SK-N-SH (cell line): Measurements from ENCODE around the gene GPSM3. TPM values are rescaled to one million over a fixed set of nuclear protein-coding genes. Genes with fewer than 3 reads are reported as not detected.

ENCODE experiments used
- CTCF ChIA-PET: fragments of 300-600, 350-600 bp; formaldehyde crosslinking; extraction: SDS; loops from one replicate; lab custom pipeline; 2021; lab: Yijun Ruan, JAX
- POLR2A ChIA-PET: fragments of 350-600 bp; sonication (Branson Sonifier 250); formaldehyde crosslinking; extraction: SDS; loops from one replicate; lab custom pipeline; 2020; ENCODE audit warnings: antibody characterized with exemption, inconsistent platforms; lab: Yijun Ruan, JAX
- DNase-seq: peaks from one replicate; pipeline ENCODE4 v3.0.0; 2012
- H2AFZ ChIP-seq: fragments of 200-600 bp; sonication (generic); 2 replicates; pipeline ENCODE4 v1.8.1; 2016; ENCODE audit warnings: antibody characterized with exemption, mild to moderate bottlenecking, low read depth
- H3F3A ChIP-seq: fragments of 200-600 bp; sonication (generic); replicated peaks from 2 replicates; pipeline ENCODE3; 2016; ENCODE audit warnings: antibody characterized with exemption, mild to moderate bottlenecking; ENCODE audit not compliant: insufficient read depth
- H3K27ac ChIP-seq, 2 experiments: fragments of 200-500 bp in 1 of 2; fragments of 200-600 bp in 1 of 2; sonication (Bioruptor generic) in 1 of 2; sonication (generic), shearing (Covaris generic) in 1 of 2; 2 replicates each; pipeline versions ENCODE4 v1.5.1 to v1.6.1; 2014 to 2016; ENCODE audit warnings: low read depth in 2 of 2, inconsistent platforms in 1 of 2, low read length in 1 of 2, mild to moderate bottlenecking in 1 of 2, mixed read lengths in 1 of 2
- H3K27me3 ChIP-seq: fragments of 200-600 bp; sonication (generic), shearing (Covaris generic); 2 replicates; pipeline ENCODE4 v1.6.1; 2016; ENCODE audit warnings: mixed run types; ENCODE audit not compliant: insufficient read depth
- H3K36me3 ChIP-seq, 2 experiments: fragments of 200-500 bp in 1 of 2; fragments of 200-600 bp in 1 of 2; sonication (Bioruptor generic) in 1 of 2; sonication (generic) in 1 of 2; replicated peaks in 1 of 2; 2 replicates each; pipeline versions ENCODE3 to v1.5.1; 2014 to 2016; ENCODE audit warnings: low read length in 1 of 2, mild to moderate bottlenecking in 1 of 2; ENCODE audit not compliant: insufficient read depth in 2 of 2, control insufficient read depth in 1 of 2
- H3K4me1 ChIP-seq, 2 experiments: fragments of 200-500 bp in 1 of 2; fragments of 200-600 bp in 1 of 2; sonication (Bioruptor generic) in 1 of 2; sonication (generic), shearing (Covaris generic) in 1 of 2; 2 replicates each; pipeline versions ENCODE4 v1.5.1 to v1.6.1; 2014 to 2016; ENCODE audit warnings: low read depth in 1 of 2, low read length in 1 of 2, mixed run types in 1 of 2; ENCODE audit not compliant: insufficient read depth in 2 of 2, control insufficient read depth in 1 of 2
- H3K4me2 ChIP-seq: fragments of 200-600 bp; sonication (generic), shearing (Covaris generic); 2 replicates; pipeline ENCODE4 v1.6.1; 2017; ENCODE audit warnings: mixed run types
- H3K4me3 ChIP-seq, 2 experiments: fragments of 200-500 bp in 1 of 2; fragments of 200-600 bp in 1 of 2; sonication (Bioruptor generic) in 1 of 2; sonication (generic), shearing (Covaris generic) in 1 of 2; 2 replicates each; pipeline versions ENCODE4 v1.5.1 to v1.8.1; 2014 to 2016; ENCODE audit warnings: low read depth in 2 of 2, inconsistent platforms in 1 of 2, low read length in 1 of 2, mild to moderate bottlenecking in 1 of 2, mixed read lengths in 1 of 2, moderate library complexity in 1 of 2
- H3K79me2 ChIP-seq: fragments of 200-600 bp; sonication (generic); 2 replicates; pipeline ENCODE4 v1.8.1; 2017; ENCODE audit warnings: mild to moderate bottlenecking; ENCODE audit not compliant: insufficient read depth
- H3K9ac ChIP-seq: fragments of 200-600 bp; sonication (generic); 2 replicates; pipeline ENCODE4 v1.6.1; 2017; ENCODE audit warnings: mixed run types
- H3K9me2 ChIP-seq: fragments of 200-600 bp; sonication (generic); 2 replicates; pipeline ENCODE4 v1.6.1; 2017; ENCODE audit warnings: mixed run types
- H3K9me3 ChIP-seq: fragments of 200-600 bp; sonication (generic); 2 replicates; pipeline ENCODE4 v1.6.1; 2017; ENCODE audit warnings: mixed run types, mild to moderate bottlenecking, moderate library complexity
- H4K20me1 ChIP-seq: fragments of 200-600 bp; sonication (generic); 2 replicates; pipeline ENCODE4 v1.6.1; 2017; ENCODE audit warnings: mild to moderate bottlenecking, mixed run types; ENCODE audit not compliant: insufficient read depth
- CHD2 ChIP-seq: fragments of 150-350 bp; IDR thresholded peaks from 2 replicates; pipeline ENCODE4 v1.6.1; 2018; ENCODE audit warnings: low read length; ENCODE audit not compliant: partially characterized antibody
- CTCF ChIP-seq: fragments of 200-600 bp; sonication (generic); IDR thresholded peaks from 2 replicates; pipeline ENCODE4 v1.6.1; 2017; ENCODE audit warnings: antibody characterized with exemption, mild to moderate bottlenecking, moderate library complexity
- EP300 ChIP-seq, 2 experiments: IDR thresholded peaks; 2 replicates each; pipeline versions ENCODE4 v1.4.0 to v1.6.1; 2012; ENCODE audit warnings: borderline replicate concordance in 1 of 2, low read depth in 1 of 2, low read length in 1 of 2
- FOSL2 ChIP-seq: IDR thresholded peaks from 2 replicates; pipeline ENCODE4 v1.4.0; 2012; ENCODE audit warnings: low read depth, mild to moderate bottlenecking, moderate library complexity, borderline replicate concordance
- FOXJ3 ChIP-seq: sonication (generic); formaldehyde crosslinking; IDR thresholded peaks from 2 replicates; pipeline ENCODE4 v1.5.1; 2020; ENCODE audit warnings: mild to moderate bottlenecking, missing genetic modification reagents
- FOXM1 ChIP-seq: IDR thresholded peaks from 2 replicates; pipeline ENCODE4 v1.4.0; 2012; ENCODE audit warnings: low read depth, mild to moderate bottlenecking
- GATA2 ChIP-seq: sonication (generic); formaldehyde crosslinking; IDR thresholded peaks from 2 replicates; pipeline ENCODE4 v1.5.0; 2020; ENCODE audit warnings: mild to moderate bottlenecking, missing genetic modification reagents
- IRF3 ChIP-seq: fragments of 150-350 bp; IDR thresholded peaks from 2 replicates; pipeline ENCODE4 v1.6.1; 2016; ENCODE audit warnings: mild to moderate bottlenecking, low read depth, low read length
- JUND ChIP-seq: IDR thresholded peaks from 2 replicates; pipeline ENCODE4 v1.4.0; 2012
- MEF2A ChIP-seq: IDR thresholded peaks from 2 replicates; pipeline ENCODE4 v1.4.0; 2012; ENCODE audit warnings: low read depth, borderline replicate concordance
- NRF1 ChIP-seq: IDR thresholded peaks from 2 replicates; pipeline ENCODE4 v1.6.1; 2012; ENCODE audit warnings: low read depth, mild to moderate bottlenecking, low read length
- PBX3 ChIP-seq: IDR thresholded peaks from 2 replicates; pipeline ENCODE4; 2012
- POLR2AphosphoS5 ChIP-seq: IDR thresholded peaks from 2 replicates; pipeline ENCODE4 v1.6.1; 2012; ENCODE audit warnings: low read depth, low read length
- RAD21 ChIP-seq: IDR thresholded peaks from 2 replicates; pipeline ENCODE4 v1.6.1; 2012; ENCODE audit warnings: mild to moderate bottlenecking, low read length
- RFX5 ChIP-seq: IDR thresholded peaks from 2 replicates; pipeline ENCODE4 v1.6.1; 2012; ENCODE audit warnings: mild to moderate bottlenecking, improper control_type of control experiment, low read length
- SIN3A ChIP-seq: IDR thresholded peaks from 2 replicates; pipeline ENCODE4 v1.6.1; 2012; ENCODE audit warnings: low read depth, mild to moderate bottlenecking, low read length, moderate library complexity, borderline replicate concordance
- TCF12 ChIP-seq: IDR thresholded peaks from 2 replicates; pipeline ENCODE4 v1.4.0; 2012
- TEAD4 ChIP-seq: IDR thresholded peaks from 2 replicates; pipeline ENCODE4 v1.4.0; 2012; ENCODE audit warnings: mild to moderate bottlenecking, borderline replicate concordance; ENCODE audit not compliant: insufficient read depth
- YY1 ChIP-seq: IDR thresholded peaks from 2 replicates; pipeline ENCODE4 v1.4.0; 2012; ENCODE audit warnings: low read depth, mild to moderate bottlenecking
- WGBS: methylation state at CpG from one replicate; pipeline ENCODE4 v1.1.6; 2017; ENCODE audit warnings: low lambda C conversion rate; 5-methylcytosine and 5-hydroxymethylcytosine counted together
- polyA plus RNA-seq, 3 experiments: library from polyadenylated mRNA; depleted of rRNA; stranded (reverse); fragments of >200 nt; gene quantifications; 2 replicates each; pipeline ENCODE4 v1.2.3, GENCODE V29; 2012

The GPSM3 gene
- polyA plus RNA-seq, 1 of the 3 experiments (the other 2 are of a cell fraction) = 1.5 TPM

GRCh38 chr6:32203426-32204267 lies 11.2 kb upstream of the GPSM3 start:
- Histone ChIP-seq H3K4me1 (no peaks in the 10 kb centered on the region), H3F3A (no peaks in the 10 kb centered on the region), H2AFZ (no peak overlapping the region), H3K9me2 (no peaks in the 10 kb centered on the region), H3K79me2 (no peaks in the 10 kb centered on the region), H3K4me3 (no peak overlapping the region), H3K36me3 (no peaks in the 10 kb centered on the region), H4K20me1 (no peaks in the 10 kb centered on the region), H3K27ac (no peak overlapping the region), H3K27me3 (peaks cover 23% of the 10 kb centered on the region; the same call in 1 of the 2 replicates), H3K4me2 (no peak overlapping the region), H3K9me3 (no peaks in the 10 kb centered on the region), H3K9ac (no peak overlapping the region)
- TF ChIP-seq FOXJ3 (no peak), CHD2 (no peak), SIN3A (no peak), PBX3 (no peak), RFX5 (no peak), RAD21 (no peak), NRF1 (no peak), TEAD4 (no peak), IRF3 (no peak), GATA2 (CRISPR knock-in tag) (no peak), JUND (no peak), EP300 (IDR thresholded peaks at IDR 0.05; ENCODE audit: borderline replicate concordance in 1 of 2, low read depth in 1 of 2, low read length in 1 of 2) (no peak), FOXM1 (no peak), TCF12 (no peak), YY1 (no peak), MEF2A (no peak), POLR2AphosphoS5 (no peak), CTCF (no peak), FOSL2 (no peak)
- no peak for DNase-seq
- CTCF ChIA-PET = interaction anchor here (0.9 kb wide), 1 partner anchor 42 kb away, joined by 3 read pairs; no protein-coding TSS in a partner anchor
- POLR2A ChIA-PET = no interaction called here
- WGBS = 13% methylated on average over 9 of the region's 9 CpGs
